ENCODE results near the gene ANTKMT. TPM values are rescaled to one million over a fixed set of nuclear protein-coding genes. Genes with fewer than 3 reads are reported as not detected.

ANTKMT gene
- total RNA-seq, 2 donors from 2014 or later = 36.5 to 37.5 TPM

- Histone ChIP-seq H3K36me3 (no peaks in the 10 kb centered on the region), H3K4me1 (peaks cover 0 to 25% of the 10 kb centered on the region in 2 donors), H3K27me3 (peaks cover 12 to 51% of the 10 kb centered on the region in 2 donors), H3K4me3 (no peak overlapping the region), H3K9me3 (no peaks in the 10 kb centered on the region), H3K27ac (no peak overlapping the region)
- TF ChIP-seq CTCF (IDR thresholded peaks at IDR 0.05) = no peak
- DNase-seq (ENCODE audit: low spot score) = no peak
These were observed 17.5 kb upstream of the ANTKMT start for GRCh38 chr16:703406-703805.

DNA sequence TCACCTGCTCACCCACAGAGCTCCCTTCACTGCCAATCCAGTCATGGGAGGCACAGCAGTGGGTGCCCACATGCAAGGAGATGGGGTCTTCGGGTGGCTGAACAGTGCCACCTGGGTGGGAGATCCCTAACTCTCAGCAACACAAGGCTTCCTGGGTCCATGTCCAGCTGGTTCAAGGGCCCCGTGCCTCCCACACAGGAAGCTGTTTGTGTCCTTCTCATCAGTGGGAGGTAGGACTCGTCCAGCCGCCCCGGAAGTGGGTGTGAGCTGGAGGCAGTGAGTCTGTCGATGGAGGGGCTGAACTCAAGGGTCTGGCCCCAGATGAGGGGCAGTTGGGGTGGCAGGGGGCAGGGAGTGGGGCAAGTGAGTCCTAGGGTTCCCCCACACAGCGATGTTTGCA, 16.9 kb upstream of the ANTKMT start:
- Histone ChIP-seq H3K36me3 (no peaks in the 10 kb centered on the region), H3K4me1 (peaks cover 0 to 25% of the 10 kb centered on the region in 2 donors), H3K27ac (no peak overlapping the region), H3K27me3 (peaks cover 12 to 57% of the 10 kb centered on the region in 2 donors), H3K9me3 (no peaks in the 10 kb centered on the region), H3K4me3 (no peak overlapping the region)
- no peak for DNase-seq (ENCODE audit: low spot score)
- TF ChIP-seq CTCF (IDR thresholded peaks at IDR 0.05) = no peak

DNA sequence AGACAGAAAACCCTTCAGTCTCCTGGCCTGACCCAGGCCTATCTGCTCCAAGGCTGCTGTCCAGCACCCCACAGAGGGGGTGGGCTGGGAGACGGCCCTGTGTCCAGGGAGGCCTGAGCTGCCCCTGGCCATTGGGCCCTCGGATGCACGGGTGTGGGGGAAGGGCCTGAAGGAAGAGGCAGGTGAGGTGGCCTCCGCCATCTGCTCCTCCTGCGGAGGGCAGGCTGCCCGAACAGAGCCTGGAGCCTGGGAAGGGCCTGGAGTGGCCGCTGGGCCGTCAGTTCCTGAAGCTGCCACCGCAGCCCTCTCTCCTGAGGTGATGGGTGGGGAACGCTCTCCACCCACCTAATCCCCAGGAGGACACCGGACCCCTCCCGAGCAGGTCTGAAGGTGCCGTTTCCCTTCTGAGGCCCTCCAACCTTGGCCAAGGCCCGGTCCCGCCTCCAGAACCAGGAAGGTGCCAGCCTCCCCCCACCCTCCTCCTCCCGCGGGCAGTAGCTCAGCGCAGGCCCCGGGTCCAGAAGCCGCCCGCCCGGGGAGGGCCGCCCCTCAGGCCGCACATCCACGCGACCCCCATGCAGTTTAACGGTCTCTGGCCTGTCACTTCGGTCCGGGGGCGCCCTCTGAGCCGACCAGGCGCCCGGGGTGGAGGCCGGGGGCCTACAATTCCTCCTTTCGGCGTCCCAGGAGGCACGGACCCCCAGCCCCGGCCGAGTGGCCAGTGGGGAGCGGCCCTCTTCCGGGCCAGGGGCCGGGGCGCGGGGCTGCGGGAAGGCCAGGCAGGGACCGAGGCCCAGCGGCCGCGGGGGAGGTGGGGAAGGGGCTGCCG, 16.2 kb upstream of the ANTKMT start:
- H3K36me3 ChIP-seq = no peaks in the 10 kb centered on the region
- H3K27ac ChIP-seq = no peak overlapping the region
- H3K4me1 ChIP-seq = peaks cover 0 to 31% of the 10 kb centered on the region in 2 donors
- DNase-seq (ENCODE audit: low spot score) = no peak
- H3K27me3 ChIP-seq = peaks cover 12 to 62% of the 10 kb centered on the region in 2 donors
- peak overlapping the region in 1 of 2 donors; percentile 21 for H3K4me3 ChIP-seq
- no peak for TF ChIP-seq CTCF (IDR thresholded peaks at IDR 0.05)
- no peaks in the 10 kb centered on the region for H3K9me3 ChIP-seq

- Histone ChIP-seq H3K36me3 (no peaks in the 10 kb centered on the region), H3K4me3 (peak within 1 kb of the TSS in 1 of 2 donors; percentile 31), H3K27ac (no peak within 1 kb of the TSS), H3K4me1 (peaks cover 0 to 34% of the 10 kb centered on the region in 2 donors), H3K27me3 (peaks cover 12 to 61% of the 10 kb centered on the region in 2 donors), H3K9me3 (no peaks in the 10 kb centered on the region)
- TF ChIP-seq CTCF (IDR thresholded peaks at IDR 0.05) = no peak
- no peak for DNase-seq (ENCODE audit: low spot score)
These were observed 15.3 kb upstream of the ANTKMT start, which contains the start of gene FBXL16 for GRCh38 chr16:705431-706188. Gene FBXL16, minus strand, starts transcription at chr16:705801. Its CDS starts 8,396 bp downstream, at chr16:697405.

GRCh38 chr16:706189-707061, 14.5 kb upstream of the ANTKMT start:
- peaks cover 12 to 61% of the 10 kb centered on the region in 2 donors for H3K27me3 ChIP-seq

More at GRCh38 chr16:706189-707061, 14.5 kb upstream of the ANTKMT start:
- no peak for DNase-seq (ENCODE audit: low spot score)
- Histone ChIP-seq H3K4me1 (peaks cover 0 to 30% of the 10 kb centered on the region in 2 donors), H3K36me3 (no peaks in the 10 kb centered on the region), H3K4me3 (peak overlapping the region in 1 of 2 donors; percentile 31), H3K9me3 (no peaks in the 10 kb centered on the region), H3K27ac (no peak overlapping the region)
- TF ChIP-seq CTCF (IDR thresholded peaks at IDR 0.05) = no peak

Data from right atrium auricular region (tissue), 2 donors.